DMS79 treated with DMSO at 0.1 percent for 48 hours (cell line): Measurements from ENCODE around the gene SPATA9.
"Not testable (repeated sequence)": the region's sequence is repeated elsewhere in the genome, so short reads cannot be mapped to it uniquely, and the experiment has no call there.

Experiments
- DNase-seq: peaks from one replicate; lab custom pipeline; 2025; lab: John Stamatoyannopoulos, UW

SPATA9 gene

DNA sequence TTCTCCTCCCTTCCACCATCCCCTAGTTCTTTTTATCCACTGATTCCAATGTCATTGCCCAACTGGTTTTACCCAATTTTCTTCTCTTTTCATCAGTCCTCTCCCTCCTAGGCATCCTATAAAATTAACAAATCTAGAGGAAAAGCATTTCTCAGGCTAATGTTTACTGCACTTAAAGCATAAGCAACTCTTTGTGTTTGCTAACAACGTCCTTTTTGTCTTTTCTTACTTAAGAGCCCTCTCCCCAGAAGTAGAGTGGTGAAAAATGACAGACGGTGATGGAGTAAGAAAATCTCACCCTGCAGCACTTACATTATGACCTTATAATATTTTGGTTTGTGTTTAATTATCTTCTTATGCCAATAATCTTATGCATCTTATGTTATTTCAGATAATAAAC is 1.6 kb upstream of the SPATA9 start:
- DNase-seq = no peak

DNA sequence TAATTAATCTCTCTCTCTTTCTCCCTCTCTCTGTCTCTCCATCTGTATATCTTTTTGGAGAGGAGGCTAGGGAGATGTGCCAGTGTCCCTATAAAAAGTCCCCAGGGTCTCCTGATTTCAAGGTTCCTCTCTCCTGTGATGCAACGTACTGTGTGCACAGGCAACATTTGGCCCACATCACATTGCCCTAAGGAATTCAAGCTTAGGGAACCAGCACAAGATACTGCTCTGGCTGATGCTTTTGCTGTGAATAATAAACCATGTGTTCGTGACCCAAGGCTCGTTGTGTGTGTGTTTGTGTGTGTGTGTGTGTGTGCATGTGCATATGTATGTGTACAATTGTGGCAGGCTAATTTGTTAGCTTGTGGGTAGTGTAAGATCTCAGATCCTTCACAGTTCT is 9.7 kb downstream of the SPATA9 start:
- DNase-seq = no peak

DNA sequence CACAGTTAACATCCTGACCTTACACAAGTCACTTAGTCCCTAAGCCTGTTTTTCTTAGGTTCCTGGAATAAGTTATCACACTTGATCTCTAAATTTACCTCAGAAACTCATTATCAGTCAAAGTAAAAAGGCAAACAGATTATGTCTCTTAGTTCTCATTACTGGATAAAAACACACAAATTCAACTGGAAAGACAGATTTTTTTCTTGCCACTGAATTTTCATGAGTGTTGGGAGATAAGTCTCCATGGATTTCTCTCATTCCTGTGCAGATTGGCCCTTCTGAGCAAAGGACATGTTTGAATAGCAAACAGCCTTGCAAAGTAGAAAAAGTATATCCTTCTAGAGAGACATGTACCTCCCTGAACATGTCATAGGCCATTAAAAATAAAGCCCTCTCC is 10.2 kb downstream of the SPATA9 start:
- DNase-seq = no peak

DNA sequence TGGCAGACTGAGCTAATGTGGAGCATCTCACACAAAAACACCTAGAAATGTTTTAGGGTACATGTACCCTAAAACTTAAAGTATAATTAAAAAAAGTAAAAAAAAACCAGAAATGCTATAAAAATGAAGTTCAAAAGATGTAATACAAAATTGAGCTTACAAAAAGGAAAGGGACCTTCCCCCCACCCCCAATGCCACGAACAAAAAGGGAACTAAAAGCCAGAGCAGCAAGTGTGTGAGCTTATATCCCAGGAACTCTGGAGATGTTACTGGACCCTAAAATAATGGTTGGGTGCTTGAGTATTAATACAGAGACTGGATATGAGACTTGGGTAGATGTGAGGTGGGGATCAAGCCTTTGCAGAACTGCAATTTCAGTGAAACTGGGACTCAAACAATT is 11.0 kb downstream of the SPATA9 start:
- DNase-seq = no peak

DNA sequence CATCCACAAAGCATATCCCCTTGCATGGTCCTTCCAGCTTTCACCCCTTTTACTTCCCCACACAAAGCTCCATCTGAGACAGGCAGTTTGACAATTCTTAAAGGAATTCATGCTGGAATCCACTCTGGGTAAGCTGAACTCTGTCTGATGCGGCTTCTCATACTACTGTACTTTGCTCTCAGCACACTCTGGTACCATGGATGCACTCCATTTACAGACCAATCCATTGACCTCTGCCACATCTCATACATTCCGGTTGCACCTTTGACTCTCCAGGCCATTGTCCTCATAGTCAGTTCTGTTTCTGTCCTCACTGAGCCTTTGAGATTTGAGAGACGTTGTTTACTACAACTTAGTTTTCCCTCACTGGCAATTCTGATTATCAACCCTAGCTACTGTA is 12.2 kb downstream of the SPATA9 start:
- no peak for DNase-seq

DNA sequence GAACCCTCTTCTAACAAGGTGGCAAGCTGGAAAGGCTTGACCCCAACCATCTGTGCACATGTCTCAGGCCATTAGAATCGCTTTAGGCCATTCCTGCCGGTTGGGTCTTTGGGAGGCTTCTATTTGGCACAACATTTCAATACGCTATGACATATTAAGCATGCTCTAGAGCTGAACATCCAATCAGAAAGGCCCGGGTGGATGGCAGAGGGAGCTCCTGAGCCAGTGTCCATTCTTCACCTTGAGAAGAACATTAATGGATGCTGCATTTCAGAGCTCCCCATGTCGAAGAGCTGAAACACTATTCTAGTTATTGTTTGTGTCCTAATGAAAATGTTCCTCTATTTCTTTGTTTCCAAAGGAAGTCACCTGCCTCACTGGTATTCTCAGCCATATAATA is 12.8 kb downstream of the SPATA9 start:
- DNase-seq = no peak

DNA sequence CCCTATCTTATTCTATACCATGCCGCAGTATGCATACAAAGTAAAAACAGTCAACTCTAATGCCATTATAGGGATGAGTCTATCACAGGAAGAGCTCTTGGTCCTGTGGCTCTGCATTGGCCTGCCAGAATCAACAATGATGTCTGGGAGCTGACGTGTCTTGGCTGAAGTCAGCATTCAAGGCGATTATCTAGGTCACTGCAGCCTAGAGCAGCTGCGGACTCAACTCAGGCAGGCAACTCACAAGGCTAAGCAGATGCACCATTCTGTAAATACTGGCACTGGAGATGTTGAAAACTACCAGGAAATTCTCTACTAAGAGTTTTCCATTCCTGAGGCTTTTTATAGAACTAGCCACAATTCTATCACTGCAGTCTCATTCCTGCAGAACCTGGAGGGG is 13.3 kb downstream of the SPATA9 start:
- no peak for DNase-seq

DNA sequence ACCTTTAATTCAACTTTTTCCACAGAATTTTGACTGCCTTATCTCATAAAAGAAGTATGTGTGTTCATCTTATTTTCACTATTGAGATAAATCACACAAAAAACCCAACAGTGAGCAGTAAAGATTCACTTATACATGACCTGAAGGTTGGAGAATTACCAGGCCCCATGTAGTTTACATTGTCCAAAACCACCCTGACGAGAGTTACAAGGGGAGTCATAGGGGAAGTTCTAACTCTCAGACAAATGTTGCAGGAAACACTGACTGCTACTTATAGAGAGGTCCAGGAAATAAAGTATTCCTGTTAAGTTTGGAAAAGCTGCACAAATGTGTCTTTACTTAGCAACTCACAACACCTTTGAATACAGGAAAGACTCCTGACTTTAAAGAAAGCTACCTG is 14.1 kb downstream of the SPATA9 start:
- DNase-seq = no peak

DNA sequence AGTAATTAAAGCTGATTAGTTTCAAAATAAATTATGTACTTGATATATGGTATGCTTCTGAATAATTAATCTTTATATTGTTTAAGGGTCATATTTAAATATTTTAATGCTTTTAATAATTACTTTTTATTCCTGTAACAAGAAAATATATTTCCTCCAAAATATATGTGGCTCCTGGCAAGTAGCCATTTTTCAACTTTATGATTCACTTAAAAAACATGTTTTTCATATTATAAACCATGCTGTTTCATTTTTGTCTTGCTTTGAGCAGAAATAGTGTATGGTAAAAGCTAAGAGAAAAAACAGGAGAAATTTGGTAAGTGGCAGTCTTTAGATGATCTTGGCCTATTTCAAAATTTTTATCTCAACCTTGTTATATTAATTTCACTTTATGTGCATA is 14.6 kb downstream of the SPATA9 start:
- DNase-seq = no peak

DNA sequence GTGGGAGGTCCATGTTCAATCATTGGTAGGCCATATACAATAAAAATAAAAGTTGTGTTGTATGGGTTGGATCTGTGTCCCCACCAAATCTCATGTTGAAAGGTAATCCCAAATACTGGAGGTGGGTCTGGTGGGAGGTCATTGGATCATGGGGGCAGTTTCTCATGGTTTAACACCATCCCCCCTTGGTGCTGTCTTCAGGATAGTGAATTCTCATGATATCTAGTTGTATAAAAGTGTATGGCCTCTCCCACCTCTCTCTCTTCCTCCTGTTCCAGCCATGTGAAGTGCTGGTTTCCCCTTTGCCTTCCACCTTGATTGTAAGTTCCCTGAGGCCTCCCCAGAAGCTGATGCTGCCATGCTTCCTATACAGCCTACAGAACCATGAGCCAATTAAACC is 15.1 kb downstream of the SPATA9 start:
- no peak for DNase-seq

DNA sequence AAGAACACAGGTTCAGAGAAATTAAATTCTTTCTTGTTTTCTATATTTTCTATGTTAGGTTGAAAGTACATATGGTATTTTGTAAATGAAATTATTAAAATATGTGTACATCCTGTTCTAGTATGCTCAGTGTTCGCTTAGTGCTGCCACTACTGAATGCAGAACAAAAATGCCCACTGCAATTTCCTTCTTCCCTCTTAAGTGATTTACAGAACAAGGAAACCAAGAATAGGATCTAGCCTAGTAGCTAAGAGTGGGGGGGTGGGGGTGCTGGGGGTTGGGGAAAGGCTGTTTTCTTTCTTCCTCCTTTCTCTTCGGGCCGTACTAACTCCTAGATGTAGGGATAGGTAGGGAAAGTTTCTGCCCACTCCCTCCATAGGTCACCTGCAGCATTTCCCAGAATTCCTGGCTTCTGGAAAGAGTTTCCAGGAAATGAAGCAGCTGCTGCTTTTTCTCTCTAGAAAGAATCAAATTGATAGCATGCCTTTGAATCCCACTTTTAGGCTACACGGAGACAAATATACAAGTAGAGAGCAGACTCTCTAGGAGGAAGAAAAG is 15.7 kb downstream of the SPATA9 start:
- no peak for DNase-seq

DNA sequence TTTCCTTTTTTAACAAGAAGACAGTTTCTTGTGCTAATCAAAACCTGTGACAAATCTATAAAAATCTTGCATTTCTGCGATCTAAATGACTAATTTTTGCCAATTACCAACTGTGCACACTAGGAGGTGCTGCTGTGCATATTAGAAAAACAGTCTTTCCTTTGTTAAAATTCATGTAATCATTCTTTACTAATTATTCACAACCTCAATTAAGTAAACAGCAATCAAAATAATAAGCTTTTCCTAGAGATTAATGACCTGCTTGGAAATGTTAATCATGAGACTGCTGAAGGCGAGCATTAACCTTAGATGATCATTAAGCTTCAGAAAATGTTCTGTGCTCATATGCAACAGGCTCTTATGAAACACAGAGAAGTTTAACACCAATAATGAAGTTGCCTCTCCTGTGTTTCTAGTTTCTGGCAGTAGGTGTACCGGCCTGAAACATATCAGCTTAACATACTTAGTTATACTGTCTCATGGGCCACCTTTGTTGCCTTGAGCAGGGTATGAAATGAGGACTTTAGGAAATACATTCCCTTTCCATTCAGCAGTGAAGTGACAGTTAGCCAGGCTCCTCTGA is 18.5 kb downstream of the SPATA9 start:
- DNase-seq = peak; percentile 10

DNA sequence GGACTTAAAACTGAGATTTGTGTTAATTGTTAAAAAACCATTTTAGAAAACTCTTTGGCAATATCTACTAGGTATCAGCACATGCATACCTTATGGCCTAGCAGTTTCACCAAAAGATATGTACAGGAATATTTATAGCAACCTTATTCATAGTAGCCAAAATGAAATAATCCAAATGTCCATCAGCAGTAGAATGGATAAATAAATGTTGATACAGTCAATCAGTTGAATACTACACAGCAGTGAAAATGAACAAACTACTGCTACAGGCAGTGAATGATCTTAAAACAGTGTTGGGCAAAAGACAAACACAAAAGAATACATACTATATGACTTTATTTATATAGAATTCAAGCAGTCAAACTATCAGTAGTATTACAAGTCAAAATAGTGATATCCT is 19.8 kb downstream of the SPATA9 start:
- no peak for DNase-seq

DNA sequence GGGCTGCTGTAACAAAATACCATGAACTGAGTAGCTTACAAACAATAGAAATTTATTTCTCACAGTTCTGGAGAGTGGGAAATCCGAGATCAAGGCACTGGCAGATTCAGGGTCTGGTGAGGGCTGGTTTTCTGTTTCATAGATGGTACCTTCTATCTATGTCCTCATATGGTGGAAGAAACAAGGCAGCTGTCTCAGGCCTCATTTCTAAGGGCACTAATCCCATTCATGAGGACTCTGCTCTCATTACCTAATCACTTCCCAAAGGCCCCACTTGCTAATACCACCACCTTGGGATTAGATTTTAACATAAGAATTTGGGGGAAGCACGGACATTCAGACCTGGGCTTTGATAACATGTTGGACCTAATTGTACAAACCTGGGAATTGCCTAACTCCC is 22.7 kb downstream of the SPATA9 start:
- no peak for DNase-seq

DNA sequence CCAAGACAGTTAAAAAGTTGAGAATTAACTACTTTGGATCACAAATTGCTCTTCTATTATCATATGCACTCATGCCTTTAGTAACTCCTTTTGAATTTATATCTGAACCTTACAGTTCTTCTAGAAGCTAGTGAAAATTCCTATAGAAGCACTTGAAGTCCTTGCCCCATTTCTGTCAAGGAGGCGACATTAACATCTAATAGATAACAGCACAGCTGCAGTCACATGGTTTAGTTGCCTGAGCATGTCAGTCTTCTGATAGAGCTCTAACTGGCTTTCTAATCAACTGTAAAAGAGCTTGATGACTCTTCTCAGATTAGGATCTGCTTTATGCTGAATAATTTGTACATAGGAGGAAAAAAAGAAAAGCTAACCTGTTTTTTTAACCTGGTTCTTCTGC is 27.2 kb downstream of the SPATA9 start:
- no peak for DNase-seq

DNA sequence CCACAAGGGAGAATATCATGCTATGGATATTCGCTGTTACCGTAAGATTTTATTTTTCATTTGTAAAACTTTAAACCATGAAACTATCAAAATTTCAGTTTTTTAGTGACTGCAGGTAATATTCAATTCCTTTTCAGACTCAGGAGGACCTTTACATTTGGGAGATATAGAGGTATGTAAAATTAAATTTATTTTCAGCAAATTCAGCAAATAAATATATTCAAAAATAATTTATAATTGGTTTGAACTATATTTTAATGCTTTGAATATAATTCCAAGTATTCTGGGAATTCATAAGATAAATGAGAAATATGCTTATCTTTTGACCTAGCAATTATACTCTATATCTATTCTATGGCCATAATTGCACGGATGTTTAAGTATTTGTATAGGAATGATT is 28.6 kb downstream of the SPATA9 start:
- no peak for DNase-seq

DNA sequence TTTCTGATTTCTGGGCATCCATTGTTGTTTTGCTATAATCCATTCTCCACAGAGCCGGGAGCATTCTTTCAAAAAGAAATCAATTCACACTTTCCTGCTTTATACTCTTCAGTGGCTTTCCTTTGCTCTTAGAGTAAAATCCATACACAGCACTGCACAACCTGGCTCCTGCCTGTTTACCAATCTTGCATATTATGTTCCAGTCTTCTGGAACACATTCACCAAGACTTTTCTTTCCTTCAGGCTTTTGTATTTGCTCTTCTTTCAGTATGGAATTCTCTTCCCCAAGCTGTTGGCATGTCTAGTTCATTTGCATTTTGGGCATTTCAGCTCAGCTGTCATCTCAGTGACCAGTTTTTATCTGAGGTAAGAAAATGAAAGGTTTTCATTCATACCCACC is 29.9 kb downstream of the SPATA9 start:
- no peak for DNase-seq

DNA sequence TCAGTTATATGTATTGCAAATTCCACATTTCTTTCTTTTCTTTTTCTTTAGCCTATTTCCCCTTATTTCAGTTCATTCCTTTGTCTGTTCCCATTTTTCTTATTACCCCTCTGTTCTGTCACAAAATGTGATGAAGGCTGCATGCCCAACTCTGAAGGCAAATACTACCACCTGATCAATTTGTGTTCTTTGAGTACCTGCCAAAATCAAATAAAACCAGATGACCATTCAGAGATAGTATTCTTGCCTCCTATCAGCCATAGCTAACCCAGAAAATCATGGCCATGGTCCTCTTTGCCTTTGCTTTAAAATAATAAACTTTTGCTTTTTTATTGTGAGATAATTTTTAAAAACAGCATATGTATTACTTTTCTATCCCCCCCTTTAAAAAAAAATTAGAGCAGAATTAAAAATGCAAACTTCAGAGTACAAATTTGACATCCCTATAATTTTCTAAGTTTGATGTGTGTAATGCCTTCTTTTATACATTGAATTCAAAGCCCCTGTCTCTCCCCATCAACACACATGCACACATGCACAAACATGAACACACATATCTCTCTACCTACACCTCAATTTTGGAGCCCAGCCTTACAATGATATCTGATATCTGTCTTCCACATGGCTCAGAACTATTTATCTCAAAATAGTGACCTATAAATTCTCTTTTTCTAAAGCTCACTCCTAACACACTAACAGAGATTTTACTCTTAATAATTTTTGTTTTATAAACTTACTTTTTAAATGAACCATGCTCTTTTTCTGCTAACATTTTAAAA is 32.8 kb downstream of the SPATA9 start:
- no peak for DNase-seq

DNA sequence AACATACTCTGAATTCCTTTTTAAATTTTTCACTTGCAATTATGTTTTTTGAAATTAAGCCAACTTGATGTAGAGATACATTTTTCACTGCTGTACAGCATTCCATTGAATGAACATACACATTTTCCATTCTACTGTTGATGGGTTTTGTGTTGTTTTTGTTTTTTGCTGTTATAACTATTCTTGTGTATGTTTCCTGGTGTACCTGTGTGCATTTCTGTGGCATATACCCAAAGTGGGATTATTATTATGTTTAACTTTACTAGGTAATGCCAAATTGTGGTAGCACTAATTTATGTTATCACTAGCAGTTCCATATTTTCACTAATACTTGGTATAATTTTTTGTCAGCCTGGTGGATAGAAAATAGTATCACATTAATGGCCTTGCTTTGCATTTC is 33.5 kb downstream of the SPATA9 start:
- DNase-seq = no peak

DNA sequence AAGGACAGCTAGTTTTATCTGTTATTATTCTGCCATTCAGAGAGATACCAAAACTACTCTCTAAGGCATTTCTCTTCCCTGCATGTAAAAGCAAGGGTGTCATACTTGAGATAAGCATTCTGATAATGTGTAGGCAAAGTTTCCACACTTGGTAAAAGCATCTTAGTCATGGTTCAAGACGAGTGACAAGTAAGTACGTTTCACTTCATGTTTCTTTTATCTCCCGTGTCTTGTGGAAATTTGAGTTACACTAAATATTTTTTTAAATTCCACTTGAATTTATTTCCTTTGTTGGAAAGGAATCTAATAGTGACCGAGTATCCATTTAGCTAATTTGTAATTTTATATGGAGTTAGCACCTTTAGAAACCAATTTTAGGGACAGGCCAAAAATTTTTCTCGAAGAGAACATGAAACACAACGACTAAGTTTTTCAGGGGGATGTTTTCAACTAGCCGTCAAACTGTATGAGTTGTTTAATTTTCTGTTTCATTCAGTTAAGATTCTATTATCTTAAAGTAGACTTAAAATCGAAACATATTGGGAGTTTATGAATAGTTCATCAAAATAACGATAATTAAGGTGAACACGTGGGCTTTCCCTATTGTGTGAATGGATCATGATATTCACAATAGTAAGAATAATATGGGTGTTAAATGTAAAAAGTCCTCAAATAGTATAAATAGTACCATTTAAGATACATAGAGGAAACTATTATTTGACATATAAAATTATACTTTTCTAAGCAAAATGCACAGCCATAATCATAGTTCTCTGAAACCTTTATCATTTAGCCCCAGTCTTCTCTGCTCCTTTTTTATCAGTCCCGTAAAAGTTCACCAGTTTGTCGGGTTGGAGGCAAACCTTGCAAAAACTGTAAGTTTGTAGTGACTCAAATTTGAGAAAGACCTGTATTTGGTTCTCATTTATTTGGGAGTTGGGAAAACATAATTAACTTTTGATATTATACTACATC is 34.6 kb downstream of the SPATA9 start:
- no peak for DNase-seq

DNA sequence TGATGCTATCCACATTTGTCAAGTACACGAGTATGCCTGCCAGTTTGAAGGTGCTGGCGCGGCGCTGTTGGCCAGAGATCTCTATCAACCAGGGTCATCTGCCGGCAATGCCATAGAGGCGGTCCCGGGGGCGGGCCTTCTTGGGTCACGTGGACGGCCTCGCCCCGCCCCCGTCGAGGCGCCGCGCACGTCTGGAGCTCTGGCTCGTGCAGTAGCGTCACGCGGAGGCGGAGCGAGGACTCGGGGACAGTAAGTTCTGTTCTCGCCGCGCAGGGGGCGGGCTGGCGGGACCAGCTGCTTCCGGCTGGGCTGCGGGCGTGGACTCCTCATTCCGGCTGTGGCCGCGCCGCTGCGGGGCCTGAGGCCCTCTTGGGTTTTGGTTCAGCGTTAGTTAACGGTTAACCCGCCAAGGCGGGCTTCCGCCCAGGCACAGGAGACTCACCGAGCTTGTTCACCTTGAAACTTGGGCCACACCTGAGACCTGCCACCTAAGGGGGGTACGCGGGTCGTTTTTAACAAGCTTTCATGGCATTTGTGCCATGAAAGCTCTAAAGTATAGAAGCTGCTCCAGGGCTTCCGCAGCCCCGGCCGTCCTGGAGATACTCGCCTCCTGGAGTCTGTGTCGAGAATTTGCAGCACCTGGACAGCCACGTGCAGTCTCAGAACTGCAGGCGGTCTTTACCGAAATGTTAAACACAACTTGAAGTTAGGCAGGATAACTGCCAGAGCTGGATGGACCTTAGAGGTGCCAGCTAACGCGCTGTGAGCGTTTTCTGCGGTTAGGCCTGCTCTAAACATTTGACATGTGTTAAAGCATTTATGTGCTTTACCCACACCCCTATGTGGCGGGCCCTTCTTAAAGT is 36.0 kb downstream of the SPATA9 start, which contains the start of gene RFESD:
RFESD (plus strand) TSS at position 209 of the 863 bp plus-strand sequence. CDS start 5,495 bp downstream, outside the sequence.
- peak; percentile 73 for DNase-seq

DNA sequence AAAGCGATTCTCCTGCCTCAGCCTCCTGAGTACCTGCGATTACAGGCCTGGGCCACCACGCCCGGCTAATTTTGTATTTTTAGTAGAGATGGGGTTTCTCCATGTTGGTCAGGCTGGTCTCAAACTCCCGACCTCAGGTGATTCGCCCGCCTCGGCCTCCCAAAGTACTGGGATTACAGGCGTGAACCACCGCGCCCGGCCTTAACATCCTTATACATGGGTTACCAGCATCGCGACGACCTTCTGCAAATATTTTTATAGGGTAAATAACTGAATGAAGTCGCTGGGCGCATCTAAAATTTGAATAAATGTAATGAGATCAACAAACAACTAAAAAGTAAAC is 36.6 kb downstream of the SPATA9 start:
- not testable (repeated sequence) for DNase-seq
